GM21381 (cell line): ENCODE measurements around the gene SRPK1.

Experiments
- ATAC-seq: cut with Tn5 transposase; IDR thresholded peaks from one replicate; pipeline ENCODE4 v1.9.1; 2021; ENCODE audit warnings: mild to moderate bottlenecking, moderate library complexity; ENCODE audit not compliant: unreplicated experiment

The SRPK1 gene

DNA sequence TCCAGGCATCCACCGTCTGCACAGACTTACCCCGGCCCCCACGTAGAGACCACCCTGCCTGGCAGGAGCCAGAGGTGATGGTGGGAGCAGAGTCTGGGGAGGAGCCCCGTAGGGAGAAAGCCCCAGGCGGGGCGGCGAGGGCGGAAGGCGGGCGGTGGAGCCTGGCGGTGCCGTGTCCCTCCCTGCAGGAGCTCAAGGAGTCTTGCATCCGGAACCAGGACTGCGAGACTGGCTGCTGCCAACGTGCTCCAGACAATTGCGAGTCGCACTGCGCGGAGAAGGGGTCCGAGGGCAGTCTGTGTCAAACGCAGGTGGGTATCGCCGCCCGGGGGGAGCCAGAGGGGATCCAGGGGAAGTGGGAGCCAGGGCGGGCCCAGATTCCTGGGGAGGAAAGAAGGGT, 134.1 kb downstream of the SRPK1 start:
- no peak for ATAC-seq

DNA sequence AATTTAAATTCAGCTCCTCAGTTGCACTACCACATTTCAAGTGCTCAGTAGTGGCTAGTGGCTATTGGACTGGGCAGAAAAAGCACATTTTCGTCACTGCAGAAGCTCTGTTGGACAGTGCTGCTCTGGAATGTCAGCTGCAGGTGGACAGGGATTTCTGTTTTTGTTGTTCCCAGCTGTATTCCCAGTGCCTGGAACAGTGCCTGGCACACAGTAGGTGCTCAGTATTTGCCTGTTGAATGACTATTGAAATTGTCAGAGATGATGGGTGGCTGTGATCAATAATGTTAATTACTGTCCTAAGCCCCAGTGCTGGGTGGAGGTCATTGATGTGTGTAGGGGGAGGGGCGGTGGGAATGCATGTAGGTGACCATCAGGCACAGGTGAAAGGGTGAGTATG, 134.6 kb downstream of the SRPK1 start:
- ATAC-seq = no peak

DNA sequence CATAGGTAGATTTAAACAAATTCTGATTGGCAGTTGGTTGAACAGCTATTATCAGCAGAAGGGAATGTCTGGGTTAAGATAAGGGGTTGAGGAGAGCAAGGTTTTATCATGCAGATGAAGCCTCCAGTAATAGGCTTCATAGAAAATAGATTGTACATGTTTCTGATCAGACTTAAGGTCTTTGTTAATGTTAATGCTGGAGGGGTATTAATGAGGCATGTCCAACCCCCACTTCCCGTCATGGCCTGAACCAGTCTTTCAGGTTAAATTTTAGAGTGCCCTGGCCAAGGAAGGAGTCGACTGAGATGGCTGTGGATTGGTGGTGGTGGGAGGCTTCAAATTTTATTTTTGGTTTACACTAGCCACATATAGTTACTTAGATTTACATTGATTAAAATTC, 136.7 kb downstream of the SRPK1 start:
- no peak for ATAC-seq
